GM10266 (cell line): ENCODE results near the gene FOXR1.
"Not testable (repeated sequence)": the region's sequence is repeated elsewhere in the genome, so short reads cannot be mapped to it uniquely, and the experiment has no call there.

Experiments
- DNase-seq: peaks from one replicate; pipeline ENCODE4 v3.0.0; 2012; ENCODE audit errors: extremely low spot score
- CTCF ChIP-seq: IDR thresholded peaks from 2 replicates; pipeline ENCODE4 v1.5.1; 2012; ENCODE audit warnings: mild to moderate bottlenecking, low read depth; ENCODE audit not compliant: control insufficient read depth, insufficient read depth; ENCODE audit errors: missing control alignments

The FOXR1 gene

GRCh38 chr11:119012629-119013170, 41.1 kb downstream of the FOXR1 start:
- TF ChIP-seq CTCF: no peak

GRCh38 chr11:119014209-119014924, 42.8 kb downstream of the FOXR1 start:
- DNase-seq: no peak
- no peak for TF ChIP-seq CTCF

More at GRCh38 chr11:119012629-119013170, 41.1 kb downstream of the FOXR1 start:
- no peak for DNase-seq

DNA sequence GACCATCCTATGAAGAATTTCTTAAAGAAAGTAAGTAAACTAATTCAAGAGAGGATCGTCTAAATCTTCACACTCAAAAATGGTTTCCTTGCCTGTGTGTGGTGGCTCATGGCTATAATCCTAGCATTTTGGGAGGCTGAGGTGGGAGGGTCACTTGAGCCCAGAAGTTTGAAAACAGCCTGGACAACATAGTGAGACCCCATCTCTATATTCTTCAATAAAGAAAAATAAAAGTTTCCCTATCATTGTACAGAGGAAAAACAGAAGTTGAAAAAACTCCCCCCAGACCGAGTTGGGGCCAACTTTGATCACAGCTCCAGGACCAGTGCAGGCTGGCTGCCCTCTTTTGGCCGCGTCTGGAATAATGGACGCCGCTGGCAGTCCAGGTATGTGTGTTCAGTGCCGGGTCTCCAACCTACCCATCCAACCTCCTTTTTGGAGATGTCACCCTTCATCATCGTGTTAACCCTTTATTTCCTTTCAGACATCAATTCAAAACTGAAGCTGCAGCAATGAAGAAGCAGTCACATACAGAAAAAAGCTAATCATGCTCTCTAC, 43.6 kb downstream of the FOXR1 start:
- TF ChIP-seq CTCF: no peak
- DNase-seq: no peak

DNA sequence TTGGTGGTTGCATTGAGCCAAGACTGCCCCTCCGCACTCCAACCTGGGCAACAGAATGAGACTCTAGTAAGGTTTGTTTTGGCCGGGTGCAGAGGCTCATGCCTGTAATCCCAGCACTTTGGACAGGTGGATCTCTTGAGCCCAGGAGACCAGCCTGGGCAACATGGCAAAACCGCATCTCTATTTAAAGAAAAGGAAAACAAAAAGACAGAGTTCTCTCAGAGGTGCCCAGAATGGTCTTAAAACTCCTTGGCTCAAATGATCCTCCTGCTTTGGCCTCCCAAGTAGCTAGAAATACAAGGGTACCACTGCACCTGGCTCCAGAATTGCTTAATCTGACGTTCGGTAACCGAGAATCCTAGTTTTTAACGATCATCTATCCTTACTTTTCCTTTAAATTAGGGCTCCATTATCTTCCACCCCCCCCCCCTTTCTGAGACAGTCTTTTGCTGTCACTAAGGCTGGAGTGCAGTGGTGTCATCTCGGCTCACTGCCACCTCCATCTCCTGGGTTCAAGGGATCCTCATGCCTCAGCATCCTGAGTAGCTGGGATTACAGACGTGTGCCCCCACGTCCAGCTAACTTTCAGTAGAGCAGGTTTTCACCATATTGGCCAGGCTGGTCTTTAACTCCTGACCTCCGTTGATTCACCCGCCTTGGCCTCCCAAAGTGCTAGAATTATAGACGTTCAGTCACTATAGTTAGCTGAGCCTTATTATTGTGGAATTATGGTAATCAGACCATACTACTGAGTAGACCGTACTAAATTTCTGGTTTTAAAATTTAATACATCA, 44.9 kb downstream of the FOXR1 start:
- no peak for TF ChIP-seq CTCF
- DNase-seq: no peak

DNA sequence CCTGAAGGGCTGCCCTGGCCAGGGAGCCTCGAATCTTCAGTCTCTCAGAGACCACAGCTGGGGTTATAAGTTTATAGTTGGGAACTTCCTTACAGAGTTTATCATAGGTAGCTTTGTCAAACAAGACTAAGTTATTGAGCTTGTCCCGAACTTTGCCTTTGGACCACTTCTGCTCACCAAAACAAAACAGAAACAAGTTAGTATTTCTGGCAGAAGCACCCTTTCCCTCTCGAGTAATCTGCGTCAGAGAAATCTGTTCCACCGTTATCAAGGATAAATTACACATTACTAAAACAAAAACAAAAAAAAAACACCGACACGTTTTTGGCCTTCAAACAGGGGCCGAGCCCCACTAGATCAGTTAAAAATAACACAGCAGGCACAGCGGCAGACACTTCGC, 45.8 kb downstream of the FOXR1 start:
- DNase-seq: not testable (repeated sequence)

GRCh38 chr11:119018074-119018938, 46.7 kb downstream of the FOXR1 start, which contains the start of the genes RPS25 and TRAPPC4:
Gene RPS25, minus strand, starts transcription at chr11:119018343. Its CDS starts 59 bp downstream, at chr11:119018284.
Gene TRAPPC4, plus strand, starts transcription at chr11:119018766. Its CDS starts 30 bp downstream, at chr11:119018796.
- DNase-seq: peak; percentile 89
- TF ChIP-seq CTCF: peak; percentile 6

GRCh38 chr11:119019996-119020395, 48.4 kb downstream of the FOXR1 start:
- DNase-seq: no peak
- no peak for TF ChIP-seq CTCF
